ENCODE measurements around the gene MAK. TPM values are rescaled to one million over a fixed set of nuclear protein-coding genes. Genes with fewer than 3 reads are reported as not detected.

MAK gene
- total and polyA plus RNA-seq, 2 experiments from 2014 or later, result 0.35 to 1.6 TPM

DNA sequence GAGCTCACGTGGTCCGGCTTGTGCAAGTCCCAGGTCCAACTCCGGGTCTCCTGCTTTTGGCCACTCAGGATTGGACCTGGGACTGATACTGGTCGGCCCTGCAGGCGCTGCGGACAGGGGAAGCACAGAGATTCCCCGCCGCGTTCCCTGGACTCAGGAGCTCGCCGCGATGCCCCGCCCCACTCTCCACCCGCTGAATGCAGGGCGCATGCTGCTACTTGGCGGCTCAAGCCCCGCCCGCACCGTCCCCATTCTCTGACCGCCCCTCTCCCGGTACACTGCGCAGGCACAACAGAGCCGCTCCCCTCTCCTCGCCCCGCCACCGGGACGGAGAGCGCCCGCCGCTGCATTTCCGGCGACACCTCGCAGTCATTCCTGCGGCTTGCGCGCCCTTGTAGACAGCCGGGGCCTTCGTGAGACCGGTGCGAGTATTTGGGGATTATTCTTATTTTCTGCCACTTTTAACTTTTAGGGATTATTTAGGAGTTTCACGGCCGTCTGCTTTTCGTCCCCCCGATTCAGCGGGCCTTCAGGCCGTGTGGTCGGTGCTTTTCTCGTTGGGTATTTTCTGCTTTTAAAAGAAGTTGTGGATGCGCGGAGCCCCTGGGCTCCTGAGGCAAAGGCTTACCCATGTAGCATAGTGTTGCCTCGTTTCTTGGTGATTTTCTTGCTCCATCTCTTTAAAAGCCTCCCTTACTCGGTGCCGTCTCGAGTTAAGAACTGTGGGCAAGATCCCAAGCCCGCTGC lies 115.3 kb downstream of the MAK start, which contains the start of gene TMEM14C:
Gene TMEM14C, plus strand, starts transcription at position 251 of the 747 bp plus-strand sequence. CDS start 1,544 bp downstream, outside the sequence.
- Mint-ChIP-seq H3K4me1 (peaks cover 26% of the 10 kb centered on the region), H3K9me3 (peaks cover 28% of the 10 kb centered on the region), H3K4me3 (peak within 1 kb of the TSS; percentile 96), H3K27me3 (ENCODE audit: insufficient read depth, low read depth, poor library complexity) (peaks cover 13% of the 10 kb centered on the region), H3K36me3 (ENCODE audit: low read depth) (peaks cover 53% of the 10 kb centered on the region), H3K27ac (peak within 1 kb of the TSS; percentile 98)
- DNase-seq (ENCODE audit: low spot score) (peak; percentile 100), ATAC-seq (peak; percentile 97)
- H3K4me1 ChIP-seq (ENCODE audit: insufficient read depth), result peaks cover 19% of the 10 kb centered on the region
- peak within 1 kb of the TSS; percentile 85 for H3K4me2 ChIP-seq
- no peaks in the 10 kb centered on the region for H3K9me2 ChIP-seq (ENCODE audit: insufficient read depth)
- TF ChIP-seq NANOG (IDR thresholded peaks at IDR 0.05; ENCODE audit: borderline replicate concordance) (no peak), CREB1 (CRISPR knock-in tag; IDR thresholded peaks at IDR 0.05; ENCODE audit: low read depth) (peak; percentile 22; the same call in 1 of the 2 replicates), CTCF (conservative IDR thresholded peaks at IDR 0.05; ENCODE audit: low read depth in 2 of 2) (no peak), ZNF114 (CRISPR knock-in tag; IDR thresholded peaks at IDR 0.05) (no peak), JUNB (IDR thresholded peaks at IDR 0.05; ENCODE audit: unreplicated experiment) (no peak), POLR2AphosphoS5 (IDR thresholded peaks at IDR 0.05; ENCODE audit: low read depth) (peak; percentile 91)
- TF ChIP-seq, protein P1, sequence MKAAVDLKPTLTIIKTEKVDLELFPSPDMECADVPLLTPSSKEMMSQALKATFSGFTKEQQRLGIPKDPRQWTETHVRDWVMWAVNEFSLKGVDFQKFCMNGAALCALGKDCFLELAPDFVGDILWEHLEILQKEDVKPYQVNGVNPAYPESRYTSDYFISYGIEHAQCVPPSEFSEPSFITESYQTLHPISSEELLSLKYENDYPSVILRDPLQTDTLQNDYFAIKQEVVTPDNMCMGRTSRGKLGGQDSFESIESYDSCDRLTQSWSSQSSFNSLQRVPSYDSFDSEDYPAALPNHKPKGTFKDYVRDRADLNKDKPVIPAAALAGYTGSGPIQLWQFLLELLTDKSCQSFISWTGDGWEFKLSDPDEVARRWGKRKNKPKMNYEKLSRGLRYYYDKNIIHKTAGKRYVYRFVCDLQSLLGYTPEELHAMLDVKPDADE (IDR thresholded peaks at IDR 0.05), result peak; percentile 42; the same call in 1 of the 2 replicates
- H3F3A ChIP-seq (replicated peaks; ENCODE audit: low read depth), result peaks cover 23% of the 10 kb centered on the region
- peak within 1 kb of the TSS; percentile 71 for H3K4me3 ChIP-seq
- H2AFZ ChIP-seq, result peak within 1 kb of the TSS; percentile 92; the same call in 1 of the 2 replicates
- peak within 1 kb of the TSS; percentile 100 for H3K27ac ChIP-seq (ENCODE audit: low read depth)
- H3K36me3 ChIP-seq (ENCODE audit: insufficient read depth), result peaks cover 5% of the 10 kb centered on the region; the same call in 1 of the 2 replicates
- H4K20me1 ChIP-seq (replicated peaks; ENCODE audit: insufficient read depth), result no peaks in the 10 kb centered on the region
- peaks cover 29% of the 10 kb centered on the region for H3K79me2 ChIP-seq (replicated peaks; ENCODE audit: insufficient read depth)
- no peaks in the 10 kb centered on the region for H3K27me3 ChIP-seq (ENCODE audit: insufficient read depth)

DNA sequence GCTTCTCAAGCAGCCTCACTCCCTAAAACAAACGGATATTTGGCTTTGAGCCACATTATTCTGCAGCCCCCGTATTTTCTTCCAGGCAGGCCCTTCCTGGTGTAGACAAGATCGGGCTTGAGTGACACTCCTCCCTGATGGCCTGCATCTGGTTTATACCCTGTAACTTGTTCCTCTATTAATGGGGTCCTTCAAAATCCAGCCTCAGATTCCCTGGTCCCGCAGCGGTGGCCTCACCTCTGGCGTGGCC lies 115.8 kb downstream of the MAK start:
- peak overlapping the region; percentile 92; the same call in 1 of the 2 replicates for H2AFZ ChIP-seq
- H3K36me3 ChIP-seq (ENCODE audit: insufficient read depth), result peaks cover 5% of the 10 kb centered on the region; the same call in 1 of the 2 replicates
- no peaks in the 10 kb centered on the region for H3K9me2 ChIP-seq (ENCODE audit: insufficient read depth)
- H3K4me3 ChIP-seq, result peak overlapping the region; percentile 71
- Mint-ChIP-seq H3K4me3 (peak overlapping the region; percentile 96), H3K4me1 (peaks cover 26% of the 10 kb centered on the region), H3K9me3 (peaks cover 33% of the 10 kb centered on the region), H3K27me3 (ENCODE audit: insufficient read depth, low read depth, poor library complexity) (peaks cover 13% of the 10 kb centered on the region), H3K36me3 (ENCODE audit: low read depth) (peaks cover 55% of the 10 kb centered on the region), H3K27ac (peak overlapping the region; percentile 98)
- H4K20me1 ChIP-seq (replicated peaks; ENCODE audit: insufficient read depth), result no peaks in the 10 kb centered on the region
- no peak for ATAC-seq
- peaks cover 19% of the 10 kb centered on the region for H3K4me1 ChIP-seq (ENCODE audit: insufficient read depth)
- H3K27me3 ChIP-seq (ENCODE audit: insufficient read depth), result no peaks in the 10 kb centered on the region
- peak overlapping the region; percentile 85 for H3K4me2 ChIP-seq
- H3K27ac ChIP-seq (ENCODE audit: low read depth), result peak overlapping the region; percentile 100
- peaks cover 23% of the 10 kb centered on the region for H3F3A ChIP-seq (replicated peaks; ENCODE audit: low read depth)
- no peak for DNase-seq (ENCODE audit: low spot score)
- H3K79me2 ChIP-seq (replicated peaks; ENCODE audit: insufficient read depth), result peaks cover 29% of the 10 kb centered on the region
- TF ChIP-seq, protein P1 (IDR thresholded peaks at IDR 0.05), result no peak
- TF ChIP-seq POLR2AphosphoS5 (IDR thresholded peaks at IDR 0.05; ENCODE audit: low read depth) (no peak), JUNB (IDR thresholded peaks at IDR 0.05; ENCODE audit: unreplicated experiment) (no peak), EZH2phosphoT487 (IDR thresholded peaks at IDR 0.05; ENCODE audit: unreplicated experiment) (no peak), CREB1 (CRISPR knock-in tag; IDR thresholded peaks at IDR 0.05; ENCODE audit: low read depth) (no peak), EZH2 (IDR thresholded peaks at IDR 0.05; ENCODE audit: low read depth, unreplicated experiment) (no peak)
- TF ChIP-seq, protein P2, sequence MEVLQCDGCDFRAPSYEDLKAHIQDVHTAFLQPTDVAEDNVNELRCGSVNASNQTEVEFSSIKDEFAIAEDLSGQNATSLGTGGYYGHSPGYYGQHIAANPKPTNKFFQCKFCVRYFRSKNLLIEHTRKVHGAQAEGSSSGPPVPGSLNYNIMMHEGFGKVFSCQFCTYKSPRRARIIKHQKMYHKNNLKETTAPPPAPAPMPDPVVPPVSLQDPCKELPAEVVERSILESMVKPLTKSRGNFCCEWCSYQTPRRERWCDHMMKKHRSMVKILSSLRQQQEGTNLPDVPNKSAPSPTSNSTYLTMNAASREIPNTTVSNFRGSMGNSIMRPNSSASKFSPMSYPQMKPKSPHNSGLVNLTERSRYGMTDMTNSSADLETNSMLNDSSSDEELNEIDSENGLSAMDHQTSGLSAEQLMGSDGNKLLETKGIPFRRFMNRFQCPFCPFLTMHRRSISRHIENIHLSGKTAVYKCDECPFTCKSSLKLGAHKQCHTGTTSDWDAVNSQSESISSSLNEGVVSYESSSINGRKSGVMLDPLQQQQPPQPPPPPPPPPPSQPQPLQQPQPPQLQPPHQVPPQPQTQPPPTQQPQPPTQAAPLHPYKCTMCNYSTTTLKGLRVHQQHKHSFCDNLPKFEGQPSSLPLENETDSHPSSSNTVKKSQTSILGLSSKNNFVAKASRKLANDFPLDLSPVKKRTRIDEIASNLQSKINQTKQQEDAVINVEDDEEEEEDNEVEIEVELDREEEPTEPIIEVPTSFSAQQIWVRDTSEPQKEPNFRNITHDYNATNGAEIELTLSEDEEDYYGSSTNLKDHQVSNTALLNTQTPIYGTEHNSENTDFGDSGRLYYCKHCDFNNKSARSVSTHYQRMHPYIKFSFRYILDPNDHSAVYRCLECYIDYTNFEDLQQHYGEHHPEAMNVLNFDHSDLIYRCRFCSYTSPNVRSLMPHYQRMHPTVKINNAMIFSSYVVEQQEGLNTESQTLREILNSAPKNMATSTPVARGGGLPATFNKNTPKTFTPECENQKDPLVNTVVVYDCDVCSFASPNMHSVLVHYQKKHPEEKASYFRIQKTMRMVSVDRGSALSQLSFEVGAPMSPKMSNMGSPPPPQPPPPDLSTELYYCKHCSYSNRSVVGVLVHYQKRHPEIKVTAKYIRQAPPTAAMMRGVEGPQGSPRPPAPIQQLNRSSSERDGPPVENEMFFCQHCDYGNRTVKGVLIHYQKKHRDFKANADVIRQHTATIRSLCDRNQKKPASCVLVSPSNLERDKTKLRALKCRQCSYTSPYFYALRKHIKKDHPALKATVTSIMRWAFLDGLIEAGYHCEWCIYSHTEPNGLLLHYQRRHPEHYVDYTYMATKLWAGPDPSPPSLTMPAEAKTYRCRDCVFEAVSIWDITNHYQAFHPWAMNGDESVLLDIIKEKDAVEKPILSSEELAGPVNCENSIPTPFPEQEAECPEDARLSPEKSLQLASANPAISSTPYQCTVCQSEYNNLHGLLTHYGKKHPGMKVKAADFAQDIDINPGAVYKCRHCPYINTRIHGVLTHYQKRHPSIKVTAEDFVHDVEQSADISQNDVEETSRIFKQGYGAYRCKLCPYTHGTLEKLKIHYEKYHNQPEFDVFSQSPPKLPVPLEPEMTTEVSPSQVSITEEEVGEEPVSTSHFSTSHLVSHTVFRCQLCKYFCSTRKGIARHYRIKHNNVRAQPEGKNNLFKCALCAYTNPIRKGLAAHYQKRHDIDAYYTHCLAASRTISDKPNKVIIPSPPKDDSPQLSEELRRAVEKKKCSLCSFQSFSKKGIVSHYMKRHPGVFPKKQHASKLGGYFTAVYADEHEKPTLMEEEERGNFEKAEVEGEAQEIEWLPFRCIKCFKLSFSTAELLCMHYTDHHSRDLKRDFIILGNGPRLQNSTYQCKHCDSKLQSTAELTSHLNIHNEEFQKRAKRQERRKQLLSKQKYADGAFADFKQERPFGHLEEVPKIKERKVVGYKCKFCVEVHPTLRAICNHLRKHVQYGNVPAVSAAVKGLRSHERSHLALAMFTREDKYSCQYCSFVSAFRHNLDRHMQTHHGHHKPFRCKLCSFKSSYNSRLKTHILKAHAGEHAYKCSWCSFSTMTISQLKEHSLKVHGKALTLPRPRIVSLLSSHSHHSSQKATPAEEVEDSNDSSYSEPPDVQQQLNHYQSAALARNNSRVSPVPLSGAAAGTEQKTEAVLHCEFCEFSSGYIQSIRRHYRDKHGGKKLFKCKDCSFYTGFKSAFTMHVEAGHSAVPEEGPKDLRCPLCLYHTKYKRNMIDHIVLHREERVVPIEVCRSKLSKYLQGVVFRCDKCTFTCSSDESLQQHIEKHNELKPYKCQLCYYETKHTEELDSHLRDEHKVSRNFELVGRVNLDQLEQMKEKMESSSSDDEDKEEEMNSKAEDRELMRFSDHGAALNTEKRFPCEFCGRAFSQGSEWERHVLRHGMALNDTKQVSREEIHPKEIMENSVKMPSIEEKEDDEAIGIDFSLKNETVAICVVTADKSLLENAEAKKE (CRISPR knock-in tag; IDR thresholded peaks at IDR 0.05), result no peak
